SH-SY5Y (cell line): ENCODE results near the gene EPAS1.

Source experiments
- GATA2 ChIP-seq: IDR thresholded peaks from 2 replicates; pipeline ENCODE4 v1.6.1; 2011; ENCODE audit warnings: mild to moderate bottlenecking, low read depth, low read length
- GATA3 ChIP-seq: IDR thresholded peaks from 2 replicates; pipeline ENCODE4 v1.6.1; 2011; ENCODE audit warnings: low read depth, mild to moderate bottlenecking, low read length, moderate library complexity

GRCh38 chr2:46275995-46276394, 21.2 kb upstream of the EPAS1 start:
- TF ChIP-seq GATA2: no peak
- no peak for TF ChIP-seq GATA3
